ENCODE measurements around the gene CDA.
A peak's percentile ranks its signal among the peaks of the same experiment; 100 is the strongest.

The CDA gene

GRCh38 chr1:20594746-20595145 is 5.8 kb downstream of the CDA start:
- in situ Hi-C loops (cut with HindIII; ENCODE audit: low sequenced_read_pairs), result no loop called here
- H3K4me3 ChIP-seq (ENCODE audit: low read depth, low read length), result no peak overlapping the region
- TF ChIP-seq, protein P1, sequence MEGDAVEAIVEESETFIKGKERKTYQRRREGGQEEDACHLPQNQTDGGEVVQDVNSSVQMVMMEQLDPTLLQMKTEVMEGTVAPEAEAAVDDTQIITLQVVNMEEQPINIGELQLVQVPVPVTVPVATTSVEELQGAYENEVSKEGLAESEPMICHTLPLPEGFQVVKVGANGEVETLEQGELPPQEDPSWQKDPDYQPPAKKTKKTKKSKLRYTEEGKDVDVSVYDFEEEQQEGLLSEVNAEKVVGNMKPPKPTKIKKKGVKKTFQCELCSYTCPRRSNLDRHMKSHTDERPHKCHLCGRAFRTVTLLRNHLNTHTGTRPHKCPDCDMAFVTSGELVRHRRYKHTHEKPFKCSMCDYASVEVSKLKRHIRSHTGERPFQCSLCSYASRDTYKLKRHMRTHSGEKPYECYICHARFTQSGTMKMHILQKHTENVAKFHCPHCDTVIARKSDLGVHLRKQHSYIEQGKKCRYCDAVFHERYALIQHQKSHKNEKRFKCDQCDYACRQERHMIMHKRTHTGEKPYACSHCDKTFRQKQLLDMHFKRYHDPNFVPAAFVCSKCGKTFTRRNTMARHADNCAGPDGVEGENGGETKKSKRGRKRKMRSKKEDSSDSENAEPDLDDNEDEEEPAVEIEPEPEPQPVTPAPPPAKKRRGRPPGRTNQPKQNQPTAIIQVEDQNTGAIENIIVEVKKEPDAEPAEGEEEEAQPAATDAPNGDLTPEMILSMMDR (IDR thresholded peaks at IDR 0.05; ENCODE audit: low read depth, low read length), result no peak
- DNase-seq (ENCODE audit: low read depth, low spot score), result no peak

DNA sequence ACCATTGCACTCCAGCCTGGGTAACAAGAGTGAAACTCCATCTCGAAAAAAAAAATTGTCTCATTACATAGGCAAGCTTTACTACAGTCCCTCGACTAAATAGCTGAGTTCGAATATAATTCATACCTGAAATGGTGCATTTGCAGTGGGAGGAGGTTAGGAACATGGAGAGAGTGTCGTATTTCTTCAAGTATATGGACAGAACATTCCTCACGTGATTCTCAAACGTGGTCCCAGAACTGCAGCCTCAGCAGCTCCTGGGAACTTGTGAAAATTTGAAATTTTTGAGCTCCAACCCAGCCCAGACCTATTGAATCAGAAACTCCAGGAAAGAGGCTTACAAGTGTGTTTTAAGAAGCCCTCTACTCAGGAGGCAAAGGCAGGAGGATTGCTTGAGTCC is 7.2 kb downstream of the CDA start:
- TF ChIP-seq, protein P1 (IDR thresholded peaks at IDR 0.05; ENCODE audit: low read depth, low read length), result no peak
- H3K4me3 ChIP-seq (ENCODE audit: low read depth, low read length), result no peak overlapping the region
- in situ Hi-C loops (cut with HindIII; ENCODE audit: low sequenced_read_pairs), result no loop called here
- no peak for DNase-seq (ENCODE audit: low read depth, low spot score)

DNA sequence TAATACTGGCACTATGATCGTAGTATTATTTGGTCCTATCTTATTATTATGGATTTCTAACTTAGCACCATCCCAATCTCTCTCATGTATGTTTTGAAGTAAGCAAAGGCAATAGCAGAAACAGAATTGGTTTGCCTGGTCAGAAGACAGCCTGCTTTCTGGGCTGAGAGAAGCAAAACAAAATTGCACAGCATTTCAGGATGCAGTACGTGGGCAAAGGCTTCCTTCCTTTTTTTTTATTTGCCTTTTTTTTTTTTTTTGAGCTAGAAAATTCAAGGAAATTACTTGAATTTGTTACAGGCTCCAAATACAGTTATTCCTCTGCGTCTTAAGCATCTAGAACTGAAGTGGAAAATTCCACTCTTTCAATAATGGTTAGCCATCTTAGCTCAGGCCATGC is 8.8 kb downstream of the CDA start:
- no peak for DNase-seq (ENCODE audit: low read depth, low spot score)
- in situ Hi-C loops (cut with HindIII; ENCODE audit: low sequenced_read_pairs), result no loop called here
- no peak overlapping the region for H3K4me3 ChIP-seq (ENCODE audit: low read depth, low read length)

GRCh38 chr1:20600156-20600555 is 11.3 kb downstream of the CDA start:
- in situ Hi-C loops (cut with HindIII; ENCODE audit: low sequenced_read_pairs), result no loop called here
- no peak for DNase-seq (ENCODE audit: low read depth, low spot score)
- H3K4me3 ChIP-seq (ENCODE audit: low read depth, low read length), result no peak overlapping the region
- TF ChIP-seq, protein P1 (IDR thresholded peaks at IDR 0.05; ENCODE audit: low read depth, low read length), result no peak

More for the DNA sequence above, 8.8 kb downstream of the CDA start:
- TF ChIP-seq, protein P1 (IDR thresholded peaks at IDR 0.05; ENCODE audit: low read depth, low read length), result no peak

DNA sequence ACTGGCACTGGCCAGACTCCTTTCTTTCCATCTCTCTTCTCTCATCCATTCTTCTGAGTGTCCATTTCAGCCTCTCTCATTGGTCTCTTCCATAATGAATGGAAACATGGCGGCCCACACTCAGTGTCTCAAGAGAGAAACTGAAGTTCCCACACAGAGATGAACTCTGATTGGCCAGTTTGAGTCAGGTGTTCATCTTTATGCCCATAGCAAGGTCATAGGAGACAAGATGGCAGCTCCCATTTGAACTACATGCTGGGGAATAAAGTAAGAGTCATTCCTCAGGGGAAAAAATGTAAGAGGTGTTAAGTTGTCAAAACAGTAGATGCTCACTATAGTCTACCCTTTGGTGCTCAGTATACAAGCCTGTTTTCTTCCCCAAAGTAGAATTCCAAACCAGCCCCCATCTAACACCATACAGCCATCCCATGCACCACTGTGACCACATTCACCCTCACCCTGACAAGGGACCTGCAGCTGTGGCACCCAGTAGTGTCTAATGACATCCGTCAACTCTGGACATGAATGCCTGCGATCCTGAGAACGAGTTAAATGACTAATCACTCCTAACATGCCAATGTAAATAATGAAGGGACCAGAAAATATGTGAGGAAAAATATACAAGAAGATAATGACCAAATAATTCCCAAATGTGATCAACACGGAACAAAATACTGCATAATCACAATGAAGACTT is 12.4 kb downstream of the CDA start:
- TF ChIP-seq, protein P1 (IDR thresholded peaks at IDR 0.05; ENCODE audit: low read depth, low read length), result no peak

DNA sequence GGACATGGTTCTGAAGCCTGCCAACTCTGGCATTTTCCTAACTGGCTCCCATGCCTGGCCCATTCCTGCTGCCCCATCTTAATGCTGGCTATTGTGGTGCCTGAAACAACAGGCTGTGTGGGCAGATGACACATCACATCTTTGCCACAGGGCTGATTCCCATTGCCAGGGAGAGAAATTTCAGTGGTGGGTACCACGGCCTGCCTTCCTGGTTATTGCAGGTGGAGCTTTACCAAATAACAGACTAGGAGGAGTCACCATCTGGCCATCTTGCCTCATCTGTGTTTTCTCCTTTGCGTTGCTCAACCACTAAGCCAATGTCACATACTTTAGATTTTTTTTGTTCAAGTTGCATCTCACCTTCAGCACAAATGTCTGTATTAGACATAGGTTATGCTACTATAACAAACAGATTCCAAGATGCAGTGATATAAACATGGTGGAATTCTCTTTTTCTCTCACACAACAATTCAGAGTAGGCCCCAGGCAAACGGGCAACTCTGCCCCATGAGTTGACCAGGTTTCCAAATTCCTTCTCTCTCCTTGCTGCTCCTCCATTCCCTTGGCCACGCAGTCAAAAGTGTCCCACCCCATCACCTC is 14.1 kb downstream of the CDA start:
- no peak overlapping the region for H3K4me3 ChIP-seq (ENCODE audit: low read depth, low read length)
- in situ Hi-C loops (cut with HindIII; ENCODE audit: low sequenced_read_pairs), result no loop called here
- TF ChIP-seq, protein P1 (IDR thresholded peaks at IDR 0.05; ENCODE audit: low read depth, low read length), result no peak
- no peak for DNase-seq (ENCODE audit: low read depth, low spot score)

More for the DNA sequence above, 12.4 kb downstream of the CDA start:
- no peak overlapping the region for H3K4me3 ChIP-seq (ENCODE audit: low read depth, low read length)
- in situ Hi-C loops (cut with HindIII; ENCODE audit: low sequenced_read_pairs), result no loop called here
- DNase-seq (ENCODE audit: low read depth, low spot score), result peak; percentile 42
